HCT116 (cell line): ENCODE results near the gene DMD.

Source experiments
- CEBPB ChIP-seq: IDR thresholded peaks from 2 replicates; pipeline ENCODE4 v1.6.1; 2012; ENCODE audit warnings: low read depth
- EZH2phosphoT487 ChIP-seq: fragments of 200-600 bp; IDR thresholded peaks from 2 replicates; pipeline ENCODE4 v1.6.1; 2018; ENCODE audit warnings: antibody characterized with exemption, borderline replicate concordance
- POLR2AphosphoS5 ChIP-seq: IDR thresholded peaks from 2 replicates; pipeline ENCODE4 v1.6.1; 2011; ENCODE audit warnings: mild to moderate bottlenecking, low read depth, low read length, moderate library complexity
- RAD21 ChIP-seq: IDR thresholded peaks from 2 replicates; pipeline ENCODE4 v1.6.1; 2012; ENCODE audit warnings: low read depth, mild to moderate bottlenecking
- SRF ChIP-seq: IDR thresholded peaks from 2 replicates; pipeline ENCODE4 v1.6.1; 2012; ENCODE audit warnings: low read depth
- YY1 ChIP-seq: IDR thresholded peaks from 2 replicates; pipeline ENCODE4 v1.6.1; 2011; ENCODE audit warnings: low read length, low read depth, moderate library complexity, mild to moderate bottlenecking; ENCODE audit not compliant: insufficient replicate concordance; ENCODE audit errors: extremely low read depth
- TF ChIP-seq, protein P1 (sequence below): IDR thresholded peaks from 2 replicates; pipeline ENCODE4 v1.6.1; 2012
- TF ChIP-seq, protein P2 (sequence below), 3 experiments: fragments of 200-600 bp in 1 of 3; sonication (generic) in 1 of 3; IDR thresholded peaks in 2 of 3; conservative IDR thresholded peaks in 1 of 3; 2 replicates each; pipeline ENCODE4 v1.5.1; 2012 to 2017; ENCODE audit warnings: low read depth in 2 of 3, low read length in 2 of 3, antibody characterized with exemption in 1 of 3, borderline replicate concordance in 1 of 3, control low read depth in 1 of 3, mild to moderate bottlenecking in 1 of 3, mixed read lengths in 1 of 3, mixed run types in 1 of 3, moderate library complexity in 1 of 3; ENCODE audit not compliant: insufficient read depth in 1 of 3
- TF ChIP-seq, protein P3 (sequence below): IDR thresholded peaks from 2 replicates; pipeline ENCODE4 v1.6.1; 2012; ENCODE audit warnings: low read depth

DNA sequence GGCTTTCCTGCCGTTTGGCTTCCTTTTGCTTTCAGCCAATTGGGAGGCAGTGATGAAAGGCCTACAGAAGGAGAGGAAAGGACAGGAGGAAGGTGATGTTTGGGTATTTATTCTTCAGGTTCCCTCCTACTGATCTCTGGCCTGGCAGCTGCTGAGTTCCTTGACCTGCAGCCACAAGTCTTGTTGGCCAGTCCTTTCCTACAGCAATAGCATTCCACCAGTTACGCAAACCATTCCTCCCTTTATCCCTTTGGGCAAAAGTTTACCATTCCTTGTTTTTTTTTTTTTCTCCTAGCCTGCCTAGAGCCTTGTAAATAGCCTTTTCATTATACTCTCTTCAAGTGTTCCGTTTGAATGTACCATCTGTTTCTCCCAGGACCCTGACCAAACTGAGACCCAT lies 1941.4 kb downstream of the DMD start:
- TF ChIP-seq, protein P1, sequence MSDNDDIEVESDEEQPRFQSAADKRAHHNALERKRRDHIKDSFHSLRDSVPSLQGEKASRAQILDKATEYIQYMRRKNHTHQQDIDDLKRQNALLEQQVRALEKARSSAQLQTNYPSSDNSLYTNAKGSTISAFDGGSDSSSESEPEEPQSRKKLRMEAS = no peak
- TF ChIP-seq YY1 = no peak
- no peak for TF ChIP-seq RAD21
- TF ChIP-seq, protein P2, sequence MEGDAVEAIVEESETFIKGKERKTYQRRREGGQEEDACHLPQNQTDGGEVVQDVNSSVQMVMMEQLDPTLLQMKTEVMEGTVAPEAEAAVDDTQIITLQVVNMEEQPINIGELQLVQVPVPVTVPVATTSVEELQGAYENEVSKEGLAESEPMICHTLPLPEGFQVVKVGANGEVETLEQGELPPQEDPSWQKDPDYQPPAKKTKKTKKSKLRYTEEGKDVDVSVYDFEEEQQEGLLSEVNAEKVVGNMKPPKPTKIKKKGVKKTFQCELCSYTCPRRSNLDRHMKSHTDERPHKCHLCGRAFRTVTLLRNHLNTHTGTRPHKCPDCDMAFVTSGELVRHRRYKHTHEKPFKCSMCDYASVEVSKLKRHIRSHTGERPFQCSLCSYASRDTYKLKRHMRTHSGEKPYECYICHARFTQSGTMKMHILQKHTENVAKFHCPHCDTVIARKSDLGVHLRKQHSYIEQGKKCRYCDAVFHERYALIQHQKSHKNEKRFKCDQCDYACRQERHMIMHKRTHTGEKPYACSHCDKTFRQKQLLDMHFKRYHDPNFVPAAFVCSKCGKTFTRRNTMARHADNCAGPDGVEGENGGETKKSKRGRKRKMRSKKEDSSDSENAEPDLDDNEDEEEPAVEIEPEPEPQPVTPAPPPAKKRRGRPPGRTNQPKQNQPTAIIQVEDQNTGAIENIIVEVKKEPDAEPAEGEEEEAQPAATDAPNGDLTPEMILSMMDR (IDR thresholded peaks at IDR 0.05 in 2 of 3, conservative IDR thresholded peaks at IDR 0.05 in 1 of 3; ENCODE audit: borderline replicate concordance in 1 of 3, insufficient read depth in 1 of 3, low read depth in 2 of 3, low read length in 2 of 3) = no peak
- TF ChIP-seq, protein P3, sequence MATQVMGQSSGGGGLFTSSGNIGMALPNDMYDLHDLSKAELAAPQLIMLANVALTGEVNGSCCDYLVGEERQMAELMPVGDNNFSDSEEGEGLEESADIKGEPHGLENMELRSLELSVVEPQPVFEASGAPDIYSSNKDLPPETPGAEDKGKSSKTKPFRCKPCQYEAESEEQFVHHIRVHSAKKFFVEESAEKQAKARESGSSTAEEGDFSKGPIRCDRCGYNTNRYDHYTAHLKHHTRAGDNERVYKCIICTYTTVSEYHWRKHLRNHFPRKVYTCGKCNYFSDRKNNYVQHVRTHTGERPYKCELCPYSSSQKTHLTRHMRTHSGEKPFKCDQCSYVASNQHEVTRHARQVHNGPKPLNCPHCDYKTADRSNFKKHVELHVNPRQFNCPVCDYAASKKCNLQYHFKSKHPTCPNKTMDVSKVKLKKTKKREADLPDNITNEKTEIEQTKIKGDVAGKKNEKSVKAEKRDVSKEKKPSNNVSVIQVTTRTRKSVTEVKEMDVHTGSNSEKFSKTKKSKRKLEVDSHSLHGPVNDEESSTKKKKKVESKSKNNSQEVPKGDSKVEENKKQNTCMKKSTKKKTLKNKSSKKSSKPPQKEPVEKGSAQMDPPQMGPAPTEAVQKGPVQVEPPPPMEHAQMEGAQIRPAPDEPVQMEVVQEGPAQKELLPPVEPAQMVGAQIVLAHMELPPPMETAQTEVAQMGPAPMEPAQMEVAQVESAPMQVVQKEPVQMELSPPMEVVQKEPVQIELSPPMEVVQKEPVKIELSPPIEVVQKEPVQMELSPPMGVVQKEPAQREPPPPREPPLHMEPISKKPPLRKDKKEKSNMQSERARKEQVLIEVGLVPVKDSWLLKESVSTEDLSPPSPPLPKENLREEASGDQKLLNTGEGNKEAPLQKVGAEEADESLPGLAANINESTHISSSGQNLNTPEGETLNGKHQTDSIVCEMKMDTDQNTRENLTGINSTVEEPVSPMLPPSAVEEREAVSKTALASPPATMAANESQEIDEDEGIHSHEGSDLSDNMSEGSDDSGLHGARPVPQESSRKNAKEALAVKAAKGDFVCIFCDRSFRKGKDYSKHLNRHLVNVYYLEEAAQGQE = no peak
- TF ChIP-seq POLR2AphosphoS5 = no peak
- TF ChIP-seq EZH2phosphoT487 = no peak
- no peak for TF ChIP-seq SRF
- TF ChIP-seq CEBPB = no peak
